Measurements from ENCODE around the gene GALNT13.
A peak's percentile ranks its signal among the peaks of the same experiment; 100 is the strongest.

GALNT13 gene

GRCh38 chr2:154433010-154433409 is 561.3 kb downstream of the GALNT13 start:
- no peak for DNase-seq (ENCODE audit: low read depth)
- no peak overlapping the region for H3K4me3 ChIP-seq (ENCODE audit: low read length)
- no peak for TF ChIP-seq CTCF (conservative IDR thresholded peaks at IDR 0.05; ENCODE audit: low read depth, low read length)

- H3K4me3 ChIP-seq (ENCODE audit: low read length), result no peak overlapping the region
- no peak for DNase-seq (ENCODE audit: low read depth)
- TF ChIP-seq CTCF (conservative IDR thresholded peaks at IDR 0.05; ENCODE audit: low read depth, low read length), result no peak
These were observed 565.4 kb downstream of the GALNT13 start for GRCh38 chr2:154437104-154437503.

- TF ChIP-seq CTCF (conservative IDR thresholded peaks at IDR 0.05; ENCODE audit: low read depth, low read length), result peak; percentile 43
- no peak overlapping the region for H3K4me3 ChIP-seq (ENCODE audit: low read length)
- DNase-seq (ENCODE audit: low read depth), result no peak
These were observed 567.4 kb downstream of the GALNT13 start for GRCh38 chr2:154439156-154439555.

GRCh38 chr2:154443919-154444318 is 572.2 kb downstream of the GALNT13 start:
- DNase-seq (ENCODE audit: low read depth), result no peak
- no peak for TF ChIP-seq CTCF (conservative IDR thresholded peaks at IDR 0.05; ENCODE audit: low read depth, low read length)
- H3K4me3 ChIP-seq (ENCODE audit: low read length), result no peak overlapping the region

GRCh38 chr2:154446324-154446723 is 574.6 kb downstream of the GALNT13 start:
- no peak for TF ChIP-seq CTCF (conservative IDR thresholded peaks at IDR 0.05; ENCODE audit: low read depth, low read length)
- no peak overlapping the region for H3K4me3 ChIP-seq (ENCODE audit: low read length)
- no peak for DNase-seq (ENCODE audit: low read depth)

GRCh38 chr2:154447727-154448418 is 576.2 kb downstream of the GALNT13 start:
- H3K4me3 ChIP-seq (ENCODE audit: low read length), result no peak overlapping the region
- no peak for TF ChIP-seq CTCF (conservative IDR thresholded peaks at IDR 0.05; ENCODE audit: low read depth, low read length)
- no peak for DNase-seq (ENCODE audit: low read depth)

- DNase-seq (ENCODE audit: low read depth), result no peak
- no peak overlapping the region for H3K4me3 ChIP-seq (ENCODE audit: low read length)
These were observed 578.4 kb downstream of the GALNT13 start for GRCh38 chr2:154449951-154450658.

More at GRCh38 chr2:154449951-154450658, 578.4 kb downstream of the GALNT13 start:
- no peak for TF ChIP-seq CTCF (conservative IDR thresholded peaks at IDR 0.05; ENCODE audit: low read depth, low read length)
